IPS-18a (cell line): ENCODE measurements around the gene LCE1A.

Source experiments
- H3K27ac ChIP-seq: one replicate; pipeline ENCODE4 v1.5.1; 2013; ENCODE audit warnings: low read length
- H3K27me3 ChIP-seq: one replicate; pipeline ENCODE4 v1.6.1; 2013; ENCODE audit warnings: mild to moderate bottlenecking, low read length; ENCODE audit not compliant: control insufficient read depth, insufficient read depth
- H3K36me3 ChIP-seq: one replicate; pipeline ENCODE4 v1.6.1; 2013; ENCODE audit warnings: low read depth, low read length; ENCODE audit not compliant: control insufficient read depth
- H3K4me1 ChIP-seq: one replicate; pipeline ENCODE4 v1.6.1; 2013; ENCODE audit warnings: low read depth, low read length; ENCODE audit not compliant: control insufficient read depth
- H3K4me3 ChIP-seq: one replicate; pipeline ENCODE4 v1.5.1; 2013; ENCODE audit warnings: low read length
- H3K9ac ChIP-seq: one replicate; pipeline ENCODE4 v1.6.1; 2013; ENCODE audit warnings: mild to moderate bottlenecking, low read length, moderate library complexity
- H3K9me3 ChIP-seq: one replicate; pipeline ENCODE4 v1.6.1; 2013; ENCODE audit warnings: low read depth, low read length; ENCODE audit not compliant: control insufficient read depth

Gene LCE1A

GRCh38 chr1:152824964-152825363 lies 2.3 kb upstream of the LCE1A start:
- H3K9ac ChIP-seq: no peak overlapping the region
- peaks cover 68% of the 10 kb centered on the region for H3K9me3 ChIP-seq
- no peaks in the 10 kb centered on the region for H3K27me3 ChIP-seq

DNA sequence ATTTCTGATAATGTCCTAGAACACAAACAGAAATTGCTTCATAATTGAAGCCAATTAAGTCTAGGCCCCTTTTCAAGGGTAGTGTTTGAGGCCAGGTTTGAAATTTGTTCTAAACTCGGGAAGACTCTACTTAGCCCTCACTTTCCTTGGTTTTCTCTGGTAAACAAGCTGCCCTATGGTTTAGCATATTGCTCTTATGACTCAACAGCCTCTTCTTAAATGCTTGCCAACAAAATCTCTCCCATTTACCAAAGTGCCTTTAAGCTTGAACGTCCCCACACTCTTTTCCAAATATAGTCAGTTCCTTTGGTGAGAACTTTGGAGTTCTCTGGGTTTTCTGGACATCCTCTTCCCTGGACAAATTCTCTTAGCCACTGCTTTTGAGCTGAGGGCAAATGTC lies 9.6 kb downstream of the LCE1A start:
- no peak overlapping the region for H3K4me3 ChIP-seq
- no peaks in the 10 kb centered on the region for H3K27me3 ChIP-seq
- peaks cover 41% of the 10 kb centered on the region for H3K9me3 ChIP-seq
- H3K27ac ChIP-seq: no peak overlapping the region
- H3K4me1 ChIP-seq: no peaks in the 10 kb centered on the region
- H3K36me3 ChIP-seq: no peaks in the 10 kb centered on the region
- H3K9ac ChIP-seq: no peak overlapping the region

More at GRCh38 chr1:152824964-152825363, 2.3 kb upstream of the LCE1A start:
- H3K4me1 ChIP-seq: no peaks in the 10 kb centered on the region
- H3K36me3 ChIP-seq: no peaks in the 10 kb centered on the region
- H3K4me3 ChIP-seq: no peak overlapping the region
- no peak overlapping the region for H3K27ac ChIP-seq

- Histone ChIP-seq H3K27me3 (no peaks in the 10 kb centered on the region), H3K4me1 (no peaks in the 10 kb centered on the region), H3K36me3 (no peaks in the 10 kb centered on the region)
These were observed 15.3 kb downstream of the LCE1A start, which contains the start of gene LCE6A for GRCh38 chr1:152842556-152842955. Gene LCE6A (plus strand): TSS chr1:152842856. CDS start chr1:152843521, 665 bp downstream.

DNA sequence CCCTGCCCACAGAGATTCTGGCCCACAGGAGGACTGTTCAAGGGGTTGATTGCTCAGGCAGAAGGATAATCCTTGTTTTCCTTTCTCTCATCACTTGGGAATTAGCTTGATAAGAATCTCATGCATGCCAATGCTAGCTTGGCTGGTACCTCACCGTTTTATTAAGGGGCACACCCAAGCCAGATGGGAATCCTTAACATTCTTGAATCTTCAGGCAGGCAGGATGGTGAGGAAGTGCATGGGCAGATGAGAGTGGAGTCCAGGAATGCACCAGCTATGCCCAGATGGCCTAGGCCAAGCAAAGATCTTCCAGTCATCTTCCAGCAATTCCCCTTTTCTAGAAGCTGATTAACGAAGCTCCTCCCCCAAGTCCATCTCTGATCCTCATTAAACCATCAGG lies 28.4 kb downstream of the LCE1A start:
- no peak overlapping the region for H3K27ac ChIP-seq
- H3K9me3 ChIP-seq: peaks cover 63% of the 10 kb centered on the region
- H3K36me3 ChIP-seq: no peaks in the 10 kb centered on the region

More at GRCh38 chr1:152842556-152842955, 15.3 kb downstream of the LCE1A start, which contains the start of gene LCE6A:
- H3K4me3 ChIP-seq: no peak within 1 kb of the TSS
- H3K9ac ChIP-seq: no peak within 1 kb of the TSS
- peaks cover 69% of the 10 kb centered on the region for H3K9me3 ChIP-seq
- no peak within 1 kb of the TSS for H3K27ac ChIP-seq

DNA sequence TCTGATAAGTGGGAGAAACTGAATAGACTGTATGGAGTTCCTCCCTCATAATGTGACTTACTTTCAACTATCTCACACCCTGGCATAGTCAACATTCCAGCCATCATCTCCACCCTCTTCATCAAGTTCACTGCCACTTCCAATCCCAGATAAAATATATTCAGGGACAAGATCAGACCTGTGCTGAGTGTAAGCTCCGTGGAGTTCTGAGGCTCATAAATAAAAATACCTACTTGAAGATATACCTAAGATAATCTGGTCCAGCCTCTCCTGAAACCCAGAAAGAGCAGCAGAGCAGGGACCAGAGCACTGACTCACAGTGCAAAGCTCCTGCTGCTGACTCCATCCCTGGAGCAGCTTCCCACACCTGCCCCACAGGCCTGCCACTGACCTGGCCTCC lies 30.8 kb downstream of the LCE1A start:
- Histone ChIP-seq H3K27ac (no peak overlapping the region), H3K4me3 (no peak overlapping the region), H3K36me3 (no peaks in the 10 kb centered on the region), H3K4me1 (no peaks in the 10 kb centered on the region), H3K9me3 (peaks cover 66% of the 10 kb centered on the region), H3K27me3 (no peaks in the 10 kb centered on the region), H3K9ac (no peak overlapping the region)

More for the DNA sequence above, 28.4 kb downstream of the LCE1A start:
- H3K4me1 ChIP-seq: no peaks in the 10 kb centered on the region
- H3K4me3 ChIP-seq: no peak overlapping the region
- H3K27me3 ChIP-seq: no peaks in the 10 kb centered on the region
- H3K9ac ChIP-seq: no peak overlapping the region

GRCh38 chr1:152859696-152860095 lies 32.4 kb downstream of the LCE1A start, which contains the start of gene LCE7A:
Gene LCE7A (plus strand): TSS chr1:152859996. CDS start chr1:152860698, 702 bp downstream.
- peaks cover 61% of the 10 kb centered on the region for H3K9me3 ChIP-seq
- no peak within 1 kb of the TSS for H3K27ac ChIP-seq

DNA sequence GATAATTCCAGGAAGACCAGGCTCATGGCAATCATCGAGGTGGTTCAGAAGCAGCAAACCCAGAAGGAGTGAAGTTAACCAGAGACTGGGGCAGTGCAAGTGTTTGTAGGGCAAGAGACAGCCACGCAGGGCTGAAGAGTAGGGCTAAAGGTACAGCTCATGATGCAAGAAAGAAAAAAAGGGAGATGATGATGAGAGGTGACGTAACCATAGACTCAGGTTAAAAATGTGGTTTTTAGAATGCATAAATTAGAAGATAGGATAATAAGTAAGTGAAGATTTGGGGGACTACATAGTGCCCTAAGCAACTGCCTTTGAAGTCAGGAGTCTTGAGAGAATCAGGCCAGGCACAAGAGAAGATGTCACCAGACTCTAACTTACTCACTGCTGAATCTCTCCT lies 32.9 kb downstream of the LCE1A start:
- Histone ChIP-seq H3K4me1 (no peaks in the 10 kb centered on the region), H3K27me3 (no peaks in the 10 kb centered on the region), H3K9ac (no peak overlapping the region), H3K4me3 (no peak overlapping the region), H3K36me3 (no peaks in the 10 kb centered on the region), H3K27ac (no peak overlapping the region), H3K9me3 (peaks cover 61% of the 10 kb centered on the region)

More at GRCh38 chr1:152859696-152860095, 32.4 kb downstream of the LCE1A start, which contains the start of gene LCE7A:
- H3K4me1 ChIP-seq: no peaks in the 10 kb centered on the region
- no peak within 1 kb of the TSS for H3K9ac ChIP-seq
- no peaks in the 10 kb centered on the region for H3K36me3 ChIP-seq
- H3K4me3 ChIP-seq: no peak within 1 kb of the TSS
- H3K27me3 ChIP-seq: no peaks in the 10 kb centered on the region

GRCh38 chr1:152861374-152861773 lies 34.1 kb downstream of the LCE1A start:
- Histone ChIP-seq H3K27ac (no peak overlapping the region), H3K4me3 (no peak overlapping the region), H3K4me1 (no peaks in the 10 kb centered on the region), H3K36me3 (no peaks in the 10 kb centered on the region), H3K9ac (no peak overlapping the region), H3K9me3 (peaks cover 64% of the 10 kb centered on the region), H3K27me3 (no peaks in the 10 kb centered on the region)

DNA sequence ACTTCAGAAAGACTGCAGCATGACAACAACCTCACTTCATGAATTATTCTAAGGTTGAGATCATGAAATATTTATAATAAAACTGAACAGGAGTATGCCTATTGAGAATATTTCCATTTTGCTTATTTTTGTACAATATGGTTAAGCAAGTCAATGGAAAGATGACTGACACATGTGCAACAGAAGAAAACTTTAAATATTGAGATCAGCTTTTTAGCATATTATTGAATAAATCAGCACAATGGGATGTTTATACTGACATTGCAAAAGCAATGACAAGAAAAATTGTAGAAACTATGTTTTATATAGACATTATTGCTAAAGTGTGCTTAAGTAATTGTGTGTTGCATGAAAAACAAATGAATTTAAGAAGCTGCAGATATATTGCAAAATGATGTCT lies 37.2 kb downstream of the LCE1A start:
- Histone ChIP-seq H3K4me1 (no peaks in the 10 kb centered on the region), H3K36me3 (no peaks in the 10 kb centered on the region), H3K27ac (no peak overlapping the region), H3K27me3 (no peaks in the 10 kb centered on the region), H3K9me3 (peaks cover 39% of the 10 kb centered on the region), H3K4me3 (no peak overlapping the region), H3K9ac (no peak overlapping the region)

DNA sequence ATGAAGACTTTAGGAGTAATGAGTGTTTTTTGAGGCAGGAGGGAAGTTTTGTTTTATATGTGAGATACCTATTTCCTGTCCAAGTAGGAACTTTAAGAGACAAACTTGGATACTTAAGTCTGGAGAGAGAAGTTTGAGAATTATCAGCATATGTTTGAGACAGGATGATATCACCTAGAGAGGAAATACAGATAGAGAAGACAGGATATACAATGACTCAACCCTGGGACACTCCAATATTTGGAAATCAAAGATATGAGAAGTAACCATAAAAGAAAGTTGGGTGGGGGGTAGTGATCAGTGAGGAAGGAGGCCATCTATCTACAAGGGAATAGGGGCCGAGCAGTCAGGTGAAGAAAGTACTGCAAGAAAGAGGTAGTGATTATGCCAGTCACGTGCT lies 39.0 kb downstream of the LCE1A start:
- no peak overlapping the region for H3K4me3 ChIP-seq
- peaks cover 23% of the 10 kb centered on the region for H3K9me3 ChIP-seq
- no peak overlapping the region for H3K9ac ChIP-seq
- H3K27ac ChIP-seq: no peak overlapping the region
- H3K27me3 ChIP-seq: no peaks in the 10 kb centered on the region
- no peaks in the 10 kb centered on the region for H3K36me3 ChIP-seq
- no peaks in the 10 kb centered on the region for H3K4me1 ChIP-seq

- no peaks in the 10 kb centered on the region for H3K4me1 ChIP-seq
- no peaks in the 10 kb centered on the region for H3K27me3 ChIP-seq
- H3K36me3 ChIP-seq: no peaks in the 10 kb centered on the region
- H3K27ac ChIP-seq: no peak overlapping the region
- no peak overlapping the region for H3K4me3 ChIP-seq
- H3K9me3 ChIP-seq: peaks cover 6% of the 10 kb centered on the region
- H3K9ac ChIP-seq: no peak overlapping the region
These were observed 42.6 kb downstream of the LCE1A start for GRCh38 chr1:152869808-152870419.
